C4-2B (cell line): ENCODE measurements around the gene NPSR1.

Experiments
- CTCF ChIP-seq: fragments of 450-650 bp; conservative IDR thresholded peaks from 2 replicates; pipeline ENCODE4 v1.5.1; 2017; ENCODE audit warnings: mild to moderate bottlenecking
- ZFX ChIP-seq: fragments of 450-650 bp; IDR thresholded peaks from 2 replicates; pipeline ENCODE4 v1.6.1; 2017

GRCh38 chr7:34659472-34660075, 1.6 kb downstream of the NPSR1 start:
- TF ChIP-seq CTCF, result no peak
- no peak for TF ChIP-seq ZFX
